Measurements from ENCODE around the gene RHOT1. TPM values are rescaled to one million over a fixed set of nuclear protein-coding genes. Genes with fewer than 3 reads are reported as not detected.

The RHOT1 gene
- total RNA-seq, 1 experiment from 2014 or later: 24.4 TPM

DNA sequence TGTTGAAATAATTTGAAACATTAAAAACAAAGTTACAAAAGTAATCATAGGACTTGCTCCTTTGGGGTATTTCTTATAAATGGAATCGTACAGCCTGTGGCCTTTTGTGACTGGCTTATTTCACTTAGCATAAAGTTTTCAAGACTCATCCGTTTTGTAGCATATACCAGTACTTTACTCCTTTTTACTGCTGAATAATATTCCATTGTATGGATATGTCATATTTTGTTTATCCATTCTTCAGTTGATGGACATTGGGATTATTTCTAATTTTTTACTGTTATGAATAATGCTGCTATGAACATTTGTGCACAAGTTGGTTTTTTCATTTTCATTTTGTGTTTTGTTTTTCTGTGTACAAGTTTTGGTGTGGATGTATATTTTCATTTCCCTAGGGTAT, 93.3 kb downstream of the RHOT1 start:
- no peak overlapping the region for H3K23ac ChIP-seq (ENCODE audit: insufficient read length, low read depth, low read length)
- no peak overlapping the region for H3T11ph ChIP-seq (ENCODE audit: low read length)
- H3K27me3 ChIP-seq (ENCODE audit: insufficient read depth, low read length): no peaks in the 10 kb centered on the region
- H2AFZ ChIP-seq (ENCODE audit: low read length): no peak overlapping the region
- no peaks in the 10 kb centered on the region; the same call in 1 of the 2 replicates for H3K4me1 ChIP-seq (ENCODE audit: insufficient read depth, low read length)
- no peak overlapping the region for H2BK5ac ChIP-seq (ENCODE audit: insufficient read length, low read length)
- no peak for DNase-seq
- no peaks in the 10 kb centered on the region for H3K79me1 ChIP-seq (ENCODE audit: insufficient read depth, low read depth, low read length, poor library complexity, severe bottlenecking)
- no peak overlapping the region for H2AK5ac ChIP-seq (ENCODE audit: insufficient read length, low read length)
- no peaks in the 10 kb centered on the region for H3K36me3 Mint-ChIP-seq (ENCODE audit: insufficient read depth in 1 of 3, low read depth in 3 of 3)
- H2BK120ac ChIP-seq (ENCODE audit: low read depth, low read length, poor library complexity, severe bottlenecking): no peak overlapping the region
- no peak overlapping the region for H3K4me3 Mint-ChIP-seq
- no peak overlapping the region for H4K5ac ChIP-seq (ENCODE audit: insufficient read length, low read depth, low read length)
- H2BK12ac ChIP-seq (ENCODE audit: insufficient read length, low read depth, low read length): no peak overlapping the region
- H3K27me3 Mint-ChIP-seq (ENCODE audit: low read depth): no peaks in the 10 kb centered on the region
- no peaks in the 10 kb centered on the region for H3K9me3 Mint-ChIP-seq
- no peak overlapping the region for H3K27ac ChIP-seq (ENCODE audit: insufficient read length, low read depth, low read length)
- H3K4me2 ChIP-seq (ENCODE audit: insufficient read depth, insufficient read length, low read length): no peak overlapping the region
- no peak overlapping the region for H3K18ac ChIP-seq (ENCODE audit: insufficient read length, low read depth, low read length)
- H4K91ac ChIP-seq (ENCODE audit: insufficient read length, low read depth, low read length): no peak overlapping the region
- no CpG with 5 or more reads among the region's 2 CpGs for WGBS (ENCODE audit: extremely low coverage, insufficient read length, low lambda C conversion rate)
- no peak overlapping the region for H3K56ac ChIP-seq (ENCODE audit: insufficient read length, low read depth, low read length)
- no peak overlapping the region for H2BK20ac ChIP-seq (ENCODE audit: low read depth, low read length, poor library complexity, severe bottlenecking)
- H2BK15ac ChIP-seq (ENCODE audit: low read depth, low read length): no peak overlapping the region
- H3K14ac ChIP-seq (ENCODE audit: insufficient read depth, low read length): no peak overlapping the region
- H4K8ac ChIP-seq (replicated peaks; ENCODE audit: insufficient read length, low read depth, low read length): no peak overlapping the region
- peaks cover 13 to 15% of the 10 kb centered on the region in 2 experiments for H3K4me1 Mint-ChIP-seq
- TF ChIP-seq, protein P1, sequence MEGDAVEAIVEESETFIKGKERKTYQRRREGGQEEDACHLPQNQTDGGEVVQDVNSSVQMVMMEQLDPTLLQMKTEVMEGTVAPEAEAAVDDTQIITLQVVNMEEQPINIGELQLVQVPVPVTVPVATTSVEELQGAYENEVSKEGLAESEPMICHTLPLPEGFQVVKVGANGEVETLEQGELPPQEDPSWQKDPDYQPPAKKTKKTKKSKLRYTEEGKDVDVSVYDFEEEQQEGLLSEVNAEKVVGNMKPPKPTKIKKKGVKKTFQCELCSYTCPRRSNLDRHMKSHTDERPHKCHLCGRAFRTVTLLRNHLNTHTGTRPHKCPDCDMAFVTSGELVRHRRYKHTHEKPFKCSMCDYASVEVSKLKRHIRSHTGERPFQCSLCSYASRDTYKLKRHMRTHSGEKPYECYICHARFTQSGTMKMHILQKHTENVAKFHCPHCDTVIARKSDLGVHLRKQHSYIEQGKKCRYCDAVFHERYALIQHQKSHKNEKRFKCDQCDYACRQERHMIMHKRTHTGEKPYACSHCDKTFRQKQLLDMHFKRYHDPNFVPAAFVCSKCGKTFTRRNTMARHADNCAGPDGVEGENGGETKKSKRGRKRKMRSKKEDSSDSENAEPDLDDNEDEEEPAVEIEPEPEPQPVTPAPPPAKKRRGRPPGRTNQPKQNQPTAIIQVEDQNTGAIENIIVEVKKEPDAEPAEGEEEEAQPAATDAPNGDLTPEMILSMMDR (conservative IDR thresholded peaks at IDR 0.05): no peak
- H3K9ac ChIP-seq (ENCODE audit: extremely low read depth, insufficient read length, low read length): no peak overlapping the region
- no peaks in the 10 kb centered on the region for H4K20me1 ChIP-seq (ENCODE audit: control insufficient read depth, insufficient read depth, insufficient read length)
- H3K4ac ChIP-seq (ENCODE audit: low read depth, low read length): no peak overlapping the region
- H3K79me2 ChIP-seq (ENCODE audit: insufficient read depth, low read length): no peaks in the 10 kb centered on the region
- H3K23me2 ChIP-seq (ENCODE audit: insufficient read length, low read depth, low read length, poor library complexity, severe bottlenecking): no peaks in the 10 kb centered on the region
- H3K27ac Mint-ChIP-seq: no peak overlapping the region
- no peaks in the 10 kb centered on the region for H3K9me3 ChIP-seq (ENCODE audit: control insufficient read depth, low read depth, low read length)

Measured in H9 (cell line).